HepG2 (cell line): ENCODE results near the gene KRTAP9-3.

ENCODE experiments used
- ARNTL ChIP-seq: sonication (generic); formaldehyde crosslinking; IDR thresholded peaks from 2 replicates; pipeline ENCODE4 v1.4.0; 2020; ENCODE audit warnings: mild to moderate bottlenecking, missing genetic modification reagents
- CTCF ChIP-seq: sonication (generic); formaldehyde crosslinking; IDR thresholded peaks from 2 replicates; pipeline ENCODE4 v1.5.0; 2020; ENCODE audit warnings: mild to moderate bottlenecking, missing genetic modification reagents, moderate library complexity
- EZH2 ChIP-seq: conservative IDR thresholded peaks from 2 replicates; pipeline ENCODE4 v1.6.1; 2012; ENCODE audit warnings: mild to moderate bottlenecking, low read depth, low read length, moderate library complexity
- HCFC1 ChIP-seq: fragments of 150-350 bp; IDR thresholded peaks from 2 replicates; pipeline ENCODE4 v1.6.1; 2014; ENCODE audit warnings: low read depth, low read length
- HNRNPK ChIP-seq: fragments of 200-400 bp; formaldehyde crosslinking; IDR thresholded peaks from 2 replicates; pipeline ENCODE4 v1.6.1; 2018; ENCODE audit warnings: low read length, low read depth, moderate library complexity, mild to moderate bottlenecking; ENCODE audit not compliant: poor library complexity, severe bottlenecking
- HNRNPL ChIP-seq: fragments of 200-400 bp; formaldehyde crosslinking; IDR thresholded peaks from 2 replicates; pipeline ENCODE4 v1.6.1; 2017; ENCODE audit warnings: mild to moderate bottlenecking, low read depth, low read length
- JUND ChIP-seq: sonication (generic); formaldehyde crosslinking; IDR thresholded peaks from 2 replicates; pipeline ENCODE4 v1.8.0; 2022; ENCODE audit warnings: mild to moderate bottlenecking, missing genetic modification reagents
- MAFG ChIP-seq: sonication (generic); formaldehyde crosslinking; IDR thresholded peaks from 2 replicates; pipeline ENCODE4 v1.5.1; 2020; ENCODE audit warnings: mild to moderate bottlenecking, missing genetic modification reagents
- NFYB ChIP-seq: sonication (generic); formaldehyde crosslinking; IDR thresholded peaks from 2 replicates; pipeline ENCODE4 v1.4.0; 2020; ENCODE audit warnings: missing genetic modification reagents
- POLR2A ChIP-seq, 2 experiments: IDR thresholded peaks; 2 replicates each; pipeline ENCODE4 v1.6.1; 2011; ENCODE audit warnings: low read depth in 2 of 2, low read length in 2 of 2, mild to moderate bottlenecking in 1 of 2, moderate library complexity in 1 of 2; ENCODE audit not compliant: insufficient read depth in 1 of 2
- XRCC5 ChIP-seq: fragments of 200-400 bp; formaldehyde crosslinking; optimal IDR thresholded peaks from 2 replicates; pipeline ENCODE3; 2017; ENCODE audit warnings: mild to moderate bottlenecking, low read length
- ZBTB43 ChIP-seq: sonication (generic); formaldehyde crosslinking; conservative IDR thresholded peaks from 2 replicates; pipeline ENCODE4 v1.4.0; 2020; ENCODE audit warnings: missing genetic modification reagents
- ZNF337 ChIP-seq: sonication (generic); formaldehyde crosslinking; IDR thresholded peaks from 2 replicates; pipeline ENCODE4 v1.5.1; 2020; ENCODE audit warnings: missing genetic modification reagents, low read depth, mild to moderate bottlenecking, borderline replicate concordance
- ZSCAN20 ChIP-seq: sonication (generic); formaldehyde crosslinking; IDR thresholded peaks from 2 replicates; pipeline ENCODE4 v1.4.0; 2020; ENCODE audit warnings: missing genetic modification reagents, mild to moderate bottlenecking, borderline replicate concordance

GRCh38 chr17:41258406-41258805, 26.2 kb downstream of the KRTAP9-3 start:
- TF ChIP-seq EZH2 (no peak), HNRNPK (no peak), POLR2A (IDR thresholded peaks at IDR 0.05; ENCODE audit: insufficient read depth in 1 of 2, low read depth in 2 of 2, low read length in 2 of 2) (no peak), HCFC1 (no peak), ZBTB43 (CRISPR knock-in tag) (no peak), CTCF (CRISPR knock-in tag) (no peak), ZNF337 (no peak), ZSCAN20 (no peak), ARNTL (no peak), HNRNPL (no peak), NFYB (CRISPR knock-in tag) (no peak), MAFG (CRISPR knock-in tag) (no peak), XRCC5 (no peak), JUND (CRISPR knock-in tag) (no peak)
